ENCODE results near the gene CDK14. TPM values are rescaled to one million over a fixed set of nuclear protein-coding genes. Genes with fewer than 3 reads are reported as not detected.

The CDK14 gene
- polyA plus RNA-seq, 3 donors, result 1.7 to 2.5 (median 2.1) TPM

- no peaks in the 10 kb centered on the region for H3K27me3 ChIP-seq (ENCODE audit: control insufficient read depth in 2 of 2, insufficient read depth in 2 of 2, low read length in 2 of 2)
- no peaks in the 10 kb centered on the region for H4K20me1 ChIP-seq (ENCODE audit: insufficient read depth, low read length)
- Mint-ChIP-seq H3K27me3 (ENCODE audit: low read depth in 3 of 3) (no peaks in the 10 kb centered on the region), H3K9me3 (peaks cover 0 to 4% (median 2%) of the 10 kb centered on the region in 7 donors), H3K27ac (no peak overlapping the region), H3K4me1 (no peaks in the 10 kb centered on the region), H3K4me3 (no peak overlapping the region), H3K36me3 (no peaks in the 10 kb centered on the region)
- H3K4me2 ChIP-seq (replicated peaks; ENCODE audit: extremely low read depth, low read length, poor library complexity, severe bottlenecking), result no peak overlapping the region
- no peak overlapping the region for H3K4me3 ChIP-seq (replicated peaks in 1 of 3; ENCODE audit: low read depth in 2 of 3, low read length in 3 of 3)
- H3K9ac ChIP-seq (ENCODE audit: insufficient read depth, low read length, poor library complexity, severe bottlenecking), result no peak overlapping the region
- H3K4me1 ChIP-seq (ENCODE audit: control insufficient read depth in 1 of 2, insufficient read depth in 2 of 2, low read length in 2 of 2), result no peaks in the 10 kb centered on the region
- DNase-seq, result no peak
- H3K9me3 ChIP-seq (replicated peaks in 1 of 2; ENCODE audit: control insufficient read depth in 1 of 2, insufficient read depth in 1 of 2, low read length in 2 of 2), result no peaks in the 10 kb centered on the region
- intact Hi-C loops (cut with micrococcal nuclease), result no loop called here
- H3K27ac ChIP-seq (ENCODE audit: low read depth in 1 of 2, low read length in 2 of 2), result no peak overlapping the region
- no peak for TF ChIP-seq CTCF (IDR thresholded peaks at IDR 0.05)
- H2AFZ ChIP-seq (ENCODE audit: insufficient read depth, low read depth, low read length, poor library complexity, severe bottlenecking), result no peak overlapping the region
- WGBS (ENCODE audit: insufficient coverage), result 100% methylated on average over 1 of the region's 2 CpGs
- H3K79me2 ChIP-seq (ENCODE audit: insufficient read depth, low read length), result no peaks in the 10 kb centered on the region
- no peaks in the 10 kb centered on the region for H3K36me3 ChIP-seq (replicated peaks in 1 of 2; ENCODE audit: control insufficient read depth in 1 of 2, insufficient read depth in 2 of 2, low read length in 2 of 2)
These were observed 468.8 kb downstream of the CDK14 start for GRCh38 chr7:91064938-91065337.

GRCh38 chr7:91066627-91067026, 470.5 kb downstream of the CDK14 start:
- Mint-ChIP-seq H3K36me3 (peaks cover 0 to 2% of the 10 kb centered on the region in 2 donors), H3K4me3 (no peak overlapping the region), H3K9me3 (peaks cover 0 to 3% (median 0%) of the 10 kb centered on the region in 7 donors), H3K27ac (peak overlapping the region in 1 of 7 donors; percentile 64), H3K27me3 (ENCODE audit: low read depth in 3 of 3) (no peaks in the 10 kb centered on the region), H3K4me1 (no peaks in the 10 kb centered on the region)
- no peaks in the 10 kb centered on the region for H4K20me1 ChIP-seq (ENCODE audit: insufficient read depth, low read length)
- no peaks in the 10 kb centered on the region for H3K9me3 ChIP-seq (replicated peaks in 1 of 2; ENCODE audit: control insufficient read depth in 1 of 2, insufficient read depth in 1 of 2, low read length in 2 of 2)
- TF ChIP-seq CTCF (IDR thresholded peaks at IDR 0.05), result no peak
- DNase-seq, result no peak
- intact Hi-C loops (cut with micrococcal nuclease), result no loop called here
- WGBS (ENCODE audit: insufficient coverage), result 83% methylated on average over 3 of the region's 4 CpGs
- no peaks in the 10 kb centered on the region for H3K36me3 ChIP-seq (replicated peaks in 1 of 2; ENCODE audit: control insufficient read depth in 1 of 2, insufficient read depth in 2 of 2, low read length in 2 of 2)
- no peaks in the 10 kb centered on the region for H3K79me2 ChIP-seq (ENCODE audit: insufficient read depth, low read length)
- no peak overlapping the region for H3K4me3 ChIP-seq (replicated peaks in 1 of 3; ENCODE audit: low read depth in 2 of 3, low read length in 3 of 3)
- no peak overlapping the region for H3K27ac ChIP-seq (ENCODE audit: low read depth in 1 of 2, low read length in 2 of 2)
- no peaks in the 10 kb centered on the region for H3K27me3 ChIP-seq (ENCODE audit: control insufficient read depth in 2 of 2, insufficient read depth in 2 of 2, low read length in 2 of 2)
- no peak overlapping the region for H2AFZ ChIP-seq (ENCODE audit: insufficient read depth, low read depth, low read length, poor library complexity, severe bottlenecking)
- no peaks in the 10 kb centered on the region for H3K4me1 ChIP-seq (ENCODE audit: control insufficient read depth in 1 of 2, insufficient read depth in 2 of 2, low read length in 2 of 2)
- no peak overlapping the region for H3K4me2 ChIP-seq (replicated peaks; ENCODE audit: extremely low read depth, low read length, poor library complexity, severe bottlenecking)
- H3K9ac ChIP-seq (ENCODE audit: insufficient read depth, low read length, poor library complexity, severe bottlenecking), result no peak overlapping the region
